HPDE6-E6E7 (cell line): ENCODE measurements around the gene EIF4B.
"Not testable (repeated sequence)": the region's sequence is repeated elsewhere in the genome, so short reads cannot be mapped to it uniquely, and the experiment has no call there.

Experiments used
- DNase-seq: peaks from one replicate; pipeline ENCODE4 v3.0.0; 2011; ENCODE audit warnings: missing footprints; ENCODE audit errors: extremely low spot score

The EIF4B gene

GRCh38 chr12:52992699-52993557 is 13.3 kb upstream of the EIF4B start:
- peak; percentile 80 for DNase-seq

- no peak for DNase-seq
Observed at GRCh38 chr12:52993558-52993869, 12.7 kb upstream of the EIF4B start.

- DNase-seq = no peak
Observed at GRCh38 chr12:53004178-53004577, 2.1 kb upstream of the EIF4B start.

- no peak for DNase-seq
Observed at GRCh38 chr12:53004582-53004981, 1.7 kb upstream of the EIF4B start.

GRCh38 chr12:53005215-53005985 is 856 bp upstream of the EIF4B start:
- DNase-seq = no peak

GRCh38 chr12:53006810-53007309 is 604 bp downstream of the EIF4B start:
- peak; percentile 58 for DNase-seq

- no peak for DNase-seq
Observed at GRCh38 chr12:53007343-53007742, 1.1 kb downstream of the EIF4B start.

GRCh38 chr12:53008760-53009159 is 2.5 kb downstream of the EIF4B start:
- DNase-seq = not testable (repeated sequence)

- no peak for DNase-seq
Observed at GRCh38 chr12:53010955-53011354, 4.7 kb downstream of the EIF4B start.

- no peak for DNase-seq
Observed at GRCh38 chr12:53011889-53012288, 5.6 kb downstream of the EIF4B start.

GRCh38 chr12:53012928-53013327 is 6.7 kb downstream of the EIF4B start:
- no peak for DNase-seq

- no peak for DNase-seq
Observed at GRCh38 chr12:53014709-53015108, 8.5 kb downstream of the EIF4B start.

GRCh38 chr12:53025250-53025649 is 19.0 kb downstream of the EIF4B start:
- no peak for DNase-seq

- DNase-seq = not testable (repeated sequence)
Observed at GRCh38 chr12:53027014-53027413, 20.8 kb downstream of the EIF4B start.

GRCh38 chr12:53031616-53032015 is 25.4 kb downstream of the EIF4B start:
- DNase-seq = no peak

GRCh38 chr12:53033832-53034231 is 27.6 kb downstream of the EIF4B start:
- DNase-seq = not testable (repeated sequence)

GRCh38 chr12:53034459-53034858 is 28.2 kb downstream of the EIF4B start:
- no peak for DNase-seq

GRCh38 chr12:53036802-53037201 is 30.5 kb downstream of the EIF4B start:
- DNase-seq = no peak

- DNase-seq = no peak
Observed at GRCh38 chr12:53039851-53040250, 33.6 kb downstream of the EIF4B start.

GRCh38 chr12:53042607-53043454 is 36.6 kb downstream of the EIF4B start:
- DNase-seq = no peak

- DNase-seq = no peak
Observed at GRCh38 chr12:53044052-53044581, 37.9 kb downstream of the EIF4B start.
